ENCODE measurements around the gene SLC6A11. TPM values are rescaled to one million over a fixed set of nuclear protein-coding genes. Genes with fewer than 3 reads are reported as not detected.

The SLC6A11 gene
- total and polyA plus RNA-seq, 2 of the 13 experiments (the other 11 are each of a cell fraction or from before 2014, with no cell fraction given) = 17.9 to 34.5 TPM

DNA sequence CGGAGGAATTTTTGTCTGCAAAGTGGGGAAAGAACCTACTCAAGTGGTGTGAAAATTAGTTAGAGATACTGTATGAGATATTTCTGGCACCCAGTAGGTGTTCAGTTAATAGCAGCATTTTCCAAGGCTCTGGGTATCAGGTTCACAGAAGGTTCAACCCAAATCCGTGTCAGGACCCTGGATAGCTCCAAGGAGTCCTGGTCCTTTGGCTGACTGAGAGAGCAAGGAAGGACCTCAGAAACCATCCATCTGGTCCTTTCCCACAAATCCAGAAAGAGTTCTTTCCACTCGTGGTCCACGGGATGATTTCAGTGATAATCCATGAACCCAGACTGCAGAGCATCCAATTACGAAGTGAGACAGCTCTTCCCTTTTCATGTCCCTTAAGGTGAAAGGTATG lies 51.4 kb downstream of the SLC6A11 start (continued):
- TF ChIP-seq, protein P1, sequence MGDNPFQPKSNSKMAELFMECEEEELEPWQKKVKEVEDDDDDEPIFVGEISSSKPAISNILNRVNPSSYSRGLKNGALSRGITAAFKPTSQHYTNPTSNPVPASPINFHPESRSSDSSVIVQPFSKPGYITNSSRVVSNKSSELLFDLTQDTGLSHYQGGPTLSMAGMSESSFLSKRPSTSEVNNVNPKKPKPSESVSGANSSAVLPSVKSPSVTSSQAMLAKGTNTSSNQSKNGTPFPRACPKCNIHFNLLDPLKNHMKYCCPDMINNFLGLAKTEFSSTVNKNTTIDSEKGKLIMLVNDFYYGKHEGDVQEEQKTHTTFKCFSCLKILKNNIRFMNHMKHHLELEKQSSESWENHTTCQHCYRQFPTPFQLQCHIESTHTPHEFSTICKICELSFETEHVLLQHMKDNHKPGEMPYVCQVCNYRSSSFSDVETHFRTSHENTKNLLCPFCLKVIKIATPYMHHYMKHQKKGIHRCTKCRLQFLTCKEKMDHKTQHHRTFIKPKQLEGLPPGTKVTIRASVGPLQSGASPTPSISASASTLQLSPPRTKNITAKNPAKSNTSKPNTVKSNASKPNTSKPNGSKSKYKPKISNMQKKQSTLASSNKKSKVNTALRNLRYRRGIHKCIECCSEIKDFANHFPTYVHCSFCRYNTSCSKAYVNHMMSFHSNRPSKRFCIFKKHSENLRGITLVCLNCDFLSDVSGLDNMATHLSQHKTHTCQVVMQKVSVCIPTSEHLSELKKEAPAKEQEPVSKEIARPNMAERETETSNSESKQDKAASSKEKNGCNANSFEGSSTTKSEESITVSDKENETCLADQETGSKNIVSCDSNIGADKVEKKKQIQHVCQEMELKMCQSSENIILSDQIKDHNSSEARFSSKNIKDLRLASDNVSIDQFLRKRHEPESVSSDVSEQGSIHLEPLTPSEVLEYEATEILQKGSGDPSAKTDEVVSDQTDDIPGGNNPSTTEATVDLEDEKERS (CRISPR knock-in tag; IDR thresholded peaks at IDR 0.05) = no peak
- TF ChIP-seq, protein P2, sequence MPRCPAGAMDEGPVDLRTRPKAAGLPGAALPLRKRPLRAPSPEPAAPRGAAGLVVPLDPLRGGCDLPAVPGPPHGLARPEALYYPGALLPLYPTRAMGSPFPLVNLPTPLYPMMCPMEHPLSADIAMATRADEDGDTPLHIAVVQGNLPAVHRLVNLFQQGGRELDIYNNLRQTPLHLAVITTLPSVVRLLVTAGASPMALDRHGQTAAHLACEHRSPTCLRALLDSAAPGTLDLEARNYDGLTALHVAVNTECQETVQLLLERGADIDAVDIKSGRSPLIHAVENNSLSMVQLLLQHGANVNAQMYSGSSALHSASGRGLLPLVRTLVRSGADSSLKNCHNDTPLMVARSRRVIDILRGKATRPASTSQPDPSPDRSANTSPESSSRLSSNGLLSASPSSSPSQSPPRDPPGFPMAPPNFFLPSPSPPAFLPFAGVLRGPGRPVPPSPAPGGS (CRISPR knock-in tag; IDR thresholded peaks at IDR 0.05) = no peak
- TF ChIP-seq, protein P3, sequence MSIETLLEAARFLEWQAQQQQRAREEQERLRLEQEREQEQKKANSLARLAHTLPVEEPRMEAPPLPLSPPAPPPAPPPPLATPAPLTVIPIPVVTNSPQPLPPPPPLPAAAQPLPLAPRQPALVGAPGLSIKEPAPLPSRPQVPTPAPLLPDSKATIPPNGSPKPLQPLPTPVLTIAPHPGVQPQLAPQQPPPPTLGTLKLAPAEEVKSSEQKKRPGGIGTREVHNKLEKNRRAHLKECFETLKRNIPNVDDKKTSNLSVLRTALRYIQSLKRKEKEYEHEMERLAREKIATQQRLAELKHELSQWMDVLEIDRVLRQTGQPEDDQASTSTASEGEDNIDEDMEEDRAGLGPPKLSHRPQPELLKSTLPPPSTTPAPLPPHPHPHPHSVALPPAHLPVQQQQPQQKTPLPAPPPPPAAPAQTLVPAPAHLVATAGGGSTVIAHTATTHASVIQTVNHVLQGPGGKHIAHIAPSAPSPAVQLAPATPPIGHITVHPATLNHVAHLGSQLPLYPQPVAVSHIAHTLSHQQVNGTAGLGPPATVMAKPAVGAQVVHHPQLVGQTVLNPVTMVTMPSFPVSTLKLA (IDR thresholded peaks at IDR 0.05) = no peak
- no peak for TF ChIP-seq ZNF264 (CRISPR knock-in tag; IDR thresholded peaks at IDR 0.05)

DNA sequence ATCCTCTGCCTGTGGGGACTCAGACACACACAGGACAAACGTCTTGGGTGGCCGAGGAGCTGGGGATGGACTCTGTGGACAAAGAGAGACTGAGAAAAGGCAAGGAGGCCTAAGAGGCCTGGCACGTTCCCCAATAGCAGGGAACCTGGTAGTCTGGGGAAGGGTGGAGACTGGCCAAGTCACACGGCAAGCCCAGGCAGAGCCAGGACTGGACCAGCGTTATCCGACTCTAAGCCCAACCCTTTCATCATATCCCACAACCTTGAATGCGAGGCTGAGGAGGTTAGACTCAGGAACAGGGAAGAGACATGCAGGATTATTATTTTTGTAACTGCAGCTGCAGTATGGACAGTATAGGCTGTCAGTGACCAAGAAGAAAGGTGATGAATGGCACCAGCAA lies 53.4 kb downstream of the SLC6A11 start:
- CTCF ChIA-PET (ENCODE audit: low intra/inter-chr PET ratio, low total read pairs) = no interaction called here
- TF ChIP-seq, protein P4, sequence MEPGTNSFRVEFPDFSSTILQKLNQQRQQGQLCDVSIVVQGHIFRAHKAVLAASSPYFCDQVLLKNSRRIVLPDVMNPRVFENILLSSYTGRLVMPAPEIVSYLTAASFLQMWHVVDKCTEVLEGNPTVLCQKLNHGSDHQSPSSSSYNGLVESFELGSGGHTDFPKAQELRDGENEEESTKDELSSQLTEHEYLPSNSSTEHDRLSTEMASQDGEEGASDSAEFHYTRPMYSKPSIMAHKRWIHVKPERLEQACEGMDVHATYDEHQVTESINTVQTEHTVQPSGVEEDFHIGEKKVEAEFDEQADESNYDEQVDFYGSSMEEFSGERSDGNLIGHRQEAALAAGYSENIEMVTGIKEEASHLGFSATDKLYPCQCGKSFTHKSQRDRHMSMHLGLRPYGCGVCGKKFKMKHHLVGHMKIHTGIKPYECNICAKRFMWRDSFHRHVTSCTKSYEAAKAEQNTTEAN (CRISPR knock-in tag; conservative IDR thresholded peaks at IDR 0.05) = no peak
- TF ChIP-seq SNAI1 (CRISPR knock-in tag; IDR thresholded peaks at IDR 0.05; ENCODE audit: borderline replicate concordance) (no peak), ZNF333 (CRISPR knock-in tag; IDR thresholded peaks at IDR 0.05; ENCODE audit: borderline replicate concordance) (no peak), XRCC5 (optimal IDR thresholded peaks at IDR 0.05; ENCODE audit: low read length) (no peak), MAFK (conservative IDR thresholded peaks at IDR 0.05 in 1 of 2, IDR thresholded peaks at IDR 0.05 in 1 of 2; ENCODE audit: low read length in 2 of 2) (no peak), ZNF883 (CRISPR knock-in tag; IDR thresholded peaks at IDR 0.05; ENCODE audit: not compliant biosample characterization) (no peak), SP4 (CRISPR knock-in tag; IDR thresholded peaks at IDR 0.05) (no peak)
- TF ChIP-seq, protein P5, sequence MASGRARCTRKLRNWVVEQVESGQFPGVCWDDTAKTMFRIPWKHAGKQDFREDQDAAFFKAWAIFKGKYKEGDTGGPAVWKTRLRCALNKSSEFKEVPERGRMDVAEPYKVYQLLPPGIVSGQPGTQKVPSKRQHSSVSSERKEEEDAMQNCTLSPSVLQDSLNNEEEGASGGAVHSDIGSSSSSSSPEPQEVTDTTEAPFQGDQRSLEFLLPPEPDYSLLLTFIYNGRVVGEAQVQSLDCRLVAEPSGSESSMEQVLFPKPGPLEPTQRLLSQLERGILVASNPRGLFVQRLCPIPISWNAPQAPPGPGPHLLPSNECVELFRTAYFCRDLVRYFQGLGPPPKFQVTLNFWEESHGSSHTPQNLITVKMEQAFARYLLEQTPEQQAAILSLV (CRISPR knock-in tag; IDR thresholded peaks at IDR 0.05; ENCODE audit: borderline replicate concordance) = no peak
- 55% methylated on average over 7 of the region's 7 CpGs for WGBS (ENCODE audit: low lambda C conversion rate)
- Histone ChIP-seq H3K4me3 (replicated peaks in 1 of 3; ENCODE audit: insufficient read depth in 1 of 3, low read depth in 2 of 3, low read length in 3 of 3) (no peak overlapping the region), H3K36me3 (replicated peaks in 1 of 2; ENCODE audit: control insufficient read depth in 1 of 2, insufficient read depth in 2 of 2, low read length in 2 of 2) (peaks cover 1 to 23% of the 10 kb centered on the region in 2 experiments; a peak in 4 of 5 replicates), H3K79me2 (ENCODE audit: insufficient read depth, low read length) (no peaks in the 10 kb centered on the region), H3K4me2 (ENCODE audit: low read depth, low read length) (no peak overlapping the region), H3K27me3 (ENCODE audit: control insufficient read depth in 1 of 2, insufficient read depth in 2 of 2, low read length in 2 of 2) (no peaks in the 10 kb centered on the region), H3K27ac (ENCODE audit: extremely low read length, insufficient read depth, low read length) (no peak overlapping the region), H3K4me1 (ENCODE audit: insufficient read depth, low read length) (no peaks in the 10 kb centered on the region), H3K9ac (ENCODE audit: insufficient read depth, low read depth, low read length) (no peak overlapping the region), H4K20me1 (ENCODE audit: insufficient read depth, low read length) (no peaks in the 10 kb centered on the region; the same call in 1 of the 2 replicates), H3K9me3 (ENCODE audit: low read length) (no peaks in the 10 kb centered on the region), H2AFZ (ENCODE audit: low read length) (no peak overlapping the region)
- DNase-seq (ENCODE audit: low spot score) = no peak
- in situ Hi-C loops (cut with HindIII; ENCODE audit: extremely low pct_ligation_motif_present, low pct_unique_long_range_greater_than_20kb) = no loop called here
- no peak for FAIRE-seq
- no TSS peak for BruUV-seq (replicated peaks)
- intact Hi-C loops (cut with micrococcal nuclease; ENCODE audit: unreplicated experiment) = no loop called here
- POLR2A ChIA-PET = no interaction called here
- ATAC-seq = no peak

All from HepG2 (cell line).